ENCODE results near the gene YIPF7. TPM values are rescaled to one million over a fixed set of nuclear protein-coding genes. Genes with fewer than 3 reads are reported as not detected.

YIPF7 gene
- total and polyA plus RNA-seq, 9 of the 15 experiments (the other 6 are each of a cell fraction or from before 2014, with no cell fraction given), result 0.14 TPM; not detected in 8

GRCh38 chr4:44678094-44679041 lies 26.9 kb upstream of the YIPF7 start, which contains the start of gene GUF1 (continued):
- TF ChIP-seq ETS1 (conservative IDR thresholded peaks at IDR 0.05; ENCODE audit: control insufficient read depth, low read depth, low read length) (no peak), ZNF77 (CRISPR knock-in tag; IDR thresholded peaks at IDR 0.05) (no peak), PML (IDR thresholded peaks at IDR 0.05; ENCODE audit: low read length) (peak; percentile 68; the same call in 1 of the 2 replicates), THRA (IDR thresholded peaks at IDR 0.05) (no peak), POLR2A (conservative IDR thresholded peaks at IDR 0.05) (peak; percentile 94), ZNF431 (CRISPR knock-in tag; IDR thresholded peaks at IDR 0.05) (no peak), IRF9 (tag; IDR thresholded peaks at IDR 0.05) (no peak), PYGO2 (tag; IDR thresholded peaks at IDR 0.05) (no peak), ETS2 (tag; IDR thresholded peaks at IDR 0.05; ENCODE audit: borderline replicate concordance, poor library complexity, severe bottlenecking) (no peak), SUPT5H (IDR thresholded peaks at IDR 0.05) (peak; percentile 92), E2F1 (CRISPR knock-in tag; IDR thresholded peaks at IDR 0.05) (no peak), RNF2 (IDR thresholded peaks at IDR 0.05) (0 out of 2 replicates have a peak, but pooled peaks have one; percentile 28), ZBTB9 (CRISPR knock-in tag; IDR thresholded peaks at IDR 0.05) (no peak; the same call in 1 of the 2 replicates), KAT2B (IDR thresholded peaks at IDR 0.05; ENCODE audit: low read depth, low read length) (no peak), PHTF2 (CRISPR knock-in tag; IDR thresholded peaks at IDR 0.05) (no peak), CSDE1 (IDR thresholded peaks at IDR 0.05) (peak in 1 of 2 experiments; percentile 77; a peak in 1 of 4 replicates), RBFOX2 (IDR thresholded peaks at IDR 0.05; ENCODE audit: low read depth, low read length) (peak; percentile 95), SRSF3 (IDR thresholded peaks at IDR 0.05; ENCODE audit: insufficient read depth, low read length) (no peak), ZBTB49 (CRISPR knock-in tag; IDR thresholded peaks at IDR 0.05; ENCODE audit: borderline replicate concordance) (no peak)
